Measurements from ENCODE around the gene HSP90B1. TPM values are rescaled to one million over a fixed set of nuclear protein-coding genes. Genes with fewer than 3 reads are reported as not detected.

The HSP90B1 gene
- total RNA-seq, 1 experiment from 2014 or later: 888 TPM

GRCh38 chr12:103947871-103948555 is 17.8 kb downstream of the HSP90B1 start:
- Histone ChIP-seq H3K79me2 (ENCODE audit: insufficient read depth, low read length) (peaks cover 29% of the 10 kb centered on the region), H3K4me3 (replicated peaks in 1 of 2; ENCODE audit: low read depth in 1 of 2, low read length in 2 of 2) (no peak overlapping the region), H3K9ac (ENCODE audit: low read length) (no peak overlapping the region), H3K27me3 (ENCODE audit: insufficient read depth, low read length) (no peaks in the 10 kb centered on the region), H3K9me2 (ENCODE audit: insufficient read depth) (no peaks in the 10 kb centered on the region), H4K20me1 (ENCODE audit: insufficient read depth) (peaks cover 4% of the 10 kb centered on the region; the same call in 1 of the 2 replicates), H3K9me3 (ENCODE audit: control insufficient read depth in 1 of 2, insufficient read depth in 1 of 2, low read depth in 1 of 2, low read length in 2 of 2) (no peaks in the 10 kb centered on the region), H3K27ac (ENCODE audit: low read depth, low read length) (no peak overlapping the region), H2AFZ (ENCODE audit: low read depth, low read length, poor library complexity, severe bottlenecking) (no peak overlapping the region), H3K4me1 (ENCODE audit: control insufficient read depth in 1 of 2, insufficient read depth in 2 of 2, low read length in 2 of 2) (no peaks in the 10 kb centered on the region), H3K4me2 (ENCODE audit: low read length) (no peak overlapping the region), H3K36me3 (ENCODE audit: control insufficient read depth in 1 of 2, insufficient read depth in 2 of 2, low read length in 2 of 2) (peaks cover 71 to 87% of the 10 kb centered on the region in 2 experiments)
- ChIA-PET RAD21 (ENCODE audit: low non-redundant PET in 1 of 2, low total read pairs in 2 of 2, uncharacterized antibody in 2 of 2, unreplicated experiment in 2 of 2) (no interaction called here), CTCF (no interaction called here), POLR2A (interaction anchor here (0.7 to 1.4 kb wide), 2 partner anchors 11 to 100 kb away, joined by 3 read pairs; no protein-coding TSS in a partner anchor)
- intact Hi-C loops (cut with micrococcal nuclease): loop anchor here (10.0 kb wide), 1 partner anchor 173 kb away; no protein-coding TSS in a partner anchor
- ATAC-seq: no peak; the same call in 1 of the 2 replicates
- TF ChIP-seq CTCF (IDR thresholded peaks at IDR 0.05 in 2 of 3, conservative IDR thresholded peaks at IDR 0.05 in 1 of 3; ENCODE audit: borderline replicate concordance in 1 of 3, insufficient read depth in 1 of 3, low read depth in 2 of 3, low read length in 2 of 3) (no peak), ELF1 (IDR thresholded peaks at IDR 0.05; ENCODE audit: borderline replicate concordance, low read depth) (no peak), CEBPB (IDR thresholded peaks at IDR 0.05; ENCODE audit: low read depth) (no peak), SP1 (IDR thresholded peaks at IDR 0.05; ENCODE audit: low read depth) (no peak), SIN3A (IDR thresholded peaks at IDR 0.05; ENCODE audit: low read depth) (no peak), CBX3 (IDR thresholded peaks at IDR 0.05; ENCODE audit: low read depth) (no peak), EGR1 (IDR thresholded peaks at IDR 0.05; ENCODE audit: low read depth) (no peak), JUND (IDR thresholded peaks at IDR 0.05) (no peak), ZBTB33 (IDR thresholded peaks at IDR 0.05; ENCODE audit: extremely low read depth, insufficient replicate concordance, low read length) (no peak), ZFX (IDR thresholded peaks at IDR 0.05) (no peak), POLR2AphosphoS5 (IDR thresholded peaks at IDR 0.05; ENCODE audit: low read depth, low read length) (no peak; the same call in 1 of the 2 replicates), FOSL1 (IDR thresholded peaks at IDR 0.05; ENCODE audit: low read depth) (no peak), YY1 (IDR thresholded peaks at IDR 0.05; ENCODE audit: extremely low read depth, insufficient replicate concordance, low read depth, low read length) (no peak), TCF7L2 (IDR thresholded peaks at IDR 0.05; ENCODE audit: borderline replicate concordance, extremely low read depth, insufficient read depth, insufficient read length) (no peak), RAD21 (IDR thresholded peaks at IDR 0.05; ENCODE audit: low read depth) (no peak), EZH2 (IDR thresholded peaks at IDR 0.05) (no peak)
- TF ChIP-seq, protein P1, sequence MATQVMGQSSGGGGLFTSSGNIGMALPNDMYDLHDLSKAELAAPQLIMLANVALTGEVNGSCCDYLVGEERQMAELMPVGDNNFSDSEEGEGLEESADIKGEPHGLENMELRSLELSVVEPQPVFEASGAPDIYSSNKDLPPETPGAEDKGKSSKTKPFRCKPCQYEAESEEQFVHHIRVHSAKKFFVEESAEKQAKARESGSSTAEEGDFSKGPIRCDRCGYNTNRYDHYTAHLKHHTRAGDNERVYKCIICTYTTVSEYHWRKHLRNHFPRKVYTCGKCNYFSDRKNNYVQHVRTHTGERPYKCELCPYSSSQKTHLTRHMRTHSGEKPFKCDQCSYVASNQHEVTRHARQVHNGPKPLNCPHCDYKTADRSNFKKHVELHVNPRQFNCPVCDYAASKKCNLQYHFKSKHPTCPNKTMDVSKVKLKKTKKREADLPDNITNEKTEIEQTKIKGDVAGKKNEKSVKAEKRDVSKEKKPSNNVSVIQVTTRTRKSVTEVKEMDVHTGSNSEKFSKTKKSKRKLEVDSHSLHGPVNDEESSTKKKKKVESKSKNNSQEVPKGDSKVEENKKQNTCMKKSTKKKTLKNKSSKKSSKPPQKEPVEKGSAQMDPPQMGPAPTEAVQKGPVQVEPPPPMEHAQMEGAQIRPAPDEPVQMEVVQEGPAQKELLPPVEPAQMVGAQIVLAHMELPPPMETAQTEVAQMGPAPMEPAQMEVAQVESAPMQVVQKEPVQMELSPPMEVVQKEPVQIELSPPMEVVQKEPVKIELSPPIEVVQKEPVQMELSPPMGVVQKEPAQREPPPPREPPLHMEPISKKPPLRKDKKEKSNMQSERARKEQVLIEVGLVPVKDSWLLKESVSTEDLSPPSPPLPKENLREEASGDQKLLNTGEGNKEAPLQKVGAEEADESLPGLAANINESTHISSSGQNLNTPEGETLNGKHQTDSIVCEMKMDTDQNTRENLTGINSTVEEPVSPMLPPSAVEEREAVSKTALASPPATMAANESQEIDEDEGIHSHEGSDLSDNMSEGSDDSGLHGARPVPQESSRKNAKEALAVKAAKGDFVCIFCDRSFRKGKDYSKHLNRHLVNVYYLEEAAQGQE (IDR thresholded peaks at IDR 0.05; ENCODE audit: low read depth): no peak
- TF ChIP-seq, protein P2, sequence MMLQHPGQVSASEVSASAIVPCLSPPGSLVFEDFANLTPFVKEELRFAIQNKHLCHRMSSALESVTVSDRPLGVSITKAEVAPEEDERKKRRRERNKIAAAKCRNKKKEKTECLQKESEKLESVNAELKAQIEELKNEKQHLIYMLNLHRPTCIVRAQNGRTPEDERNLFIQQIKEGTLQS (IDR thresholded peaks at IDR 0.05): no peak
- BruUV-seq (replicated peaks): no TSS peak
- no peak for DNase-seq (ENCODE audit: low read depth, low spot score)

Measured in HCT116 (cell line).